ENCODE data around the gene ADSS1.
A peak's percentile ranks its signal among the peaks of the same experiment; 100 is the strongest.
"Not testable (repeated sequence)": the region's sequence is repeated elsewhere in the genome, so short reads cannot be mapped to it uniquely, and the experiment has no call there.

The ADSS1 gene

DNA sequence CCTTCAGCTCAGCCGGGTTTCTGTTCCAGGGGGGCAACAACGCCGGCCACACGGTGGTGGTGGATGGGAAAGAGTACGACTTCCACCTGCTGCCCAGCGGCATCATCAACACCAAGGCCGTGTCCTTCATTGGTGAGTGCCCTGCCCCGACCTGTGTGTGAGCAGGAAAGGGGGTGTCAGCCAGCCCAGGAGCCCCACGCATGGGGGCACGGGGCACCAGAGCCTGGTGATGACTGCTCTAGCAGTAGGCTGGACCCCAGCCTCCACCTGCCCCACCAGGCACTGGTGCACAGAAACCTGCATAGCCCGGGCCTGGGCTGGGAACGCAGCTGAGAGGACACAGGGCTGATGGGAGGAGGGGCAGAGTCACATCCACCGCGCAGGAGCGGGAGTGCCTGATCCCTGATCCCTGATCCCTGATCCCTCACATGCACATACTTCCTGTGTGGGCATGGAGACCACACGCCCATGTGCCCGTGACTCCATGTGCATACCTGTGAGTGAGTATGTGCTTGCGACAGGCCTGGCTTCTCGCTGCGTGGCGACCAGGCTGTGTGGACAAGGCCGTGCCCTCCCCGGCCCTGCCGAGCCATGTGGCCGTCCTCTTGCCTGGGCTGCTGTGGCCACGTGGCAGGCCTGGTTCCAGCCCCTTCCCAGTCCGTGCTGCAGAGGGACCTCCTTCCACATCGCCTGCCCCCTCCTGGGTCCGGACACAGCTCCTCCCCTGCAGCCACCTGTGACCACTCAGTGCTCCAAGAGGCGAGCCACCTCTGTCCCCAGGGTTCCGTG, 11.2 kb downstream of the ADSS1 start:
- DNase-seq: no peak

DNA sequence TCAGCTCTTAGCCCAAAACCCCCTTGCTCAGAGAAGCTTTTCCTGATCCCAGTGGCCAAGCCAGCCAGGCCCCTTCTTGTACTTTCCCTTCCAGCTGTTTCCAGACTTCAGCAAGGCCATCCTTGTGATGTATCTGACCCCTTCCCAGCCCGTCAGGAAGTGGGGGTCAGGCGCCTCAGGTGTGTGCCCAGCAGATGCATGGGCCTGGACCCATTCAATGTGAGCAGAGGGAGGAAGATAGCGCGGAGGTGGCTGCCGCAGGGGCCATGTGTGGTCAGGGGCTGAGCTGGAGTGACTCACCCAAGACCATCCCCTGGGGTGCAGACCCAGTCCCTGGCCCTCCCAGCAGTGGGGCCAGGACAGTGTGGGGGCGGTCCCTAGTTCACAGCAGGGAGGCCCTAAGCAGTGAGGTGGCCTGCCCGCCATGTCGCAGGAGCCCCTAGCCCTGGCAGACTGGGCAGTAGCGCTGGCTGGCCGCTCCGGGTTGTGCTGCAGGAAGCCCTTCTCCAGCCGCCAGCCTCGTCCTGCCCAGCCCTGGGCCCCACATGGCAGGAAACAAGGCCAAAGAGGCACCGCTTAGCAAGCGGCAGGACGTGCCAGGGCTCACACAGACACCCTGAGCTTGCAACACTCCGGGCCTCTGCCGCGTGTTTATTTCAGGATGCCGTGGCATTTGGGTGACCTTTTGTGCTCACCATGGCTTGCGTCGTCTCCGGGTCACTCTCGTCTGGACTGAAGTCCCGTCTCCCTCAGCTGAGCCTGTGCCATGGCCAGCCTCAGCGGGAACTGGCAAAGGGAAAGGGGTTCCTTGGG, 12.0 kb downstream of the ADSS1 start:
- DNase-seq: peak; percentile 83

DNA sequence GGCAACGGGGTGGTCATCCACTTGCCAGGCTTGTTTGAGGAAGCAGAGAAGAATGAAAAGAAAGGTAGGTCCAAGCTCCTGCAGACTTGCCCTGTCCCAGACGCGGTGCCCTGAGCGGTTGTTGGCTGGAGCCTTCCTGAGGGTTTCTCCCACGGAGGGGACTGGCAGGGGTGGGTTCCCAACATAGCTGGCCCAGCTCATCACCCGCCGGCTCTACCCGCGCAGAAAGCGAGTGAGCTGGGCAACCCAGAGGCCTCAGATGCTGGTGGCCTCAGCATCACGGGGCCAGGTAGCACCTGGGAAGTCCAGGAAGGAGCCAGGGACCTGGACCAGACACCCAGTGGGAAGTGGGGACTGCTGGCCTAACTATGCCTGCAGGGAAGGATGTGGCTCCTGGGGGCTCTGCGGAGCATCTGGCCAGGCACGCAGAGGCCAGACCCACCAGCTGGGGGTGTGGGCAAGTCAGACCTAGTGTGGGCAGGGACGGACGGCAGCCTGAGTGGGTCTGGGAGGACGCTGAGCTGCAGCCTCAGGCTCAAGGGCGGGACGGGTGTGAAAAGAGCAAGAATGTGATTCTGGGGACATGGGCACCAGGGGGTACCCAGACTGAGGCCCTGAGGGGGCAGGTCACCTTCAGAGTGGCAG, 14.5 kb downstream of the ADSS1 start:
- DNase-seq: no peak

DNA sequence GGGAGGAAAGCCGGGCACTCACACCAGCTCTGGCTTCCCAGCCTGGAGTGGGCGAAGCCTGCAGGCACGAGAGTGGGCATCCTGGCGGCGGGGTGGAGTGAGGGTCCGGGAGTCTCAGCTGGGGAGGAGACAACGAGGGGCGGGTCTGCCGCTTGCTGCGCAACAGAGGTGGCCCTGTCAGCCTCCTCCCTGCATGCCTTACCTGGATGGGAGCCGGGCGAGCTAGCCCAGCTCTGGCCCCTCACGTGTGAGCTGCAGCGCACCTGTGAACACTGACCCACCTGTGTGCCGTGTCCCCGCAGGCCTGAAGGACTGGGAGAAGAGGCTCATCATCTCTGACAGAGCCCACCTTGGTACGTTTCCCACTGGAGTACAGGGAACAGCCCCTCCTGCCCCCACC, 15.0 kb downstream of the ADSS1 start:
- no peak for DNase-seq

DNA sequence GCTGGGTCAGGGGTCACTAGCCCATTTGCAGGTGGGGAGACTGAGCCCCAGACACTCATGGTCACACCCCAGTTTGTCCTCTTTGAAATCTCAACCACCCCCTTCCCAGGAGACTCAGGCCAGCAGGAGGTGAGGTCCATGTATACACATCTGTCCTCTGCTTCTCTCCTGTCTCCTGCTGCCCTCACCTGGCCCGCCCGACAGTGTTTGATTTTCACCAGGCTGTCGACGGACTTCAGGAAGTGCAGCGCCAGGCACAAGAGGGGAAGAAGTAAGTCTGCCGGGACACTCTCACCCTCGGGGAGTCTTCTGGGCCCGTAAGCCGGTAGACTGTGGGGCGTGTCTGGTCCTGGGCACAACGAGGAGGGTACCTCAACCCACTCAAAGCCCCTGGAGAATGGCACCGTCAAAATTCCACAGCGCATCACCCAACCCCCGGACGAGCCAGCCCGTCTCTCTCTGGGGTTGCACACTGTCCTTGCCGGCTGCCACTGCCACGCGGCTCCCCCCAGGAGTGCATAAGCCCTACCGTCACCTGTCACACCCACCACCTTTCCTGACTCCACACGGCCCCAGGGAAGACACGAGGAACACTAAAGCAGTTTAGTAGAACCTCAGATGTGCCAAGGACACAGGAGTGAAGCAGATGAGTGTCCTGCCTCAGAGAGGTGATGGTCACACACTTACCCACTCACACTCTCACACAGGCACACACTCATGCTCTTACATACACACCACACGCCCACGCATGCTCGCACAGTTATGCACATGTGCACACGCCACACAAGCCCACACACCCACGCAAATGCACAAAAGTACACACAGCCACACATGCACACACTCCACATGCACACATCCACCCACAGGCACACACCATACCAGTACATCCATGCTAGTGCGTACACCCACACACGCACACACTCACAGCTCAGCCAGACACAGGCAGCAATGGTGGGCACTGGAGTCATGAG, 15.8 kb downstream of the ADSS1 start:
- no peak for DNase-seq

DNA sequence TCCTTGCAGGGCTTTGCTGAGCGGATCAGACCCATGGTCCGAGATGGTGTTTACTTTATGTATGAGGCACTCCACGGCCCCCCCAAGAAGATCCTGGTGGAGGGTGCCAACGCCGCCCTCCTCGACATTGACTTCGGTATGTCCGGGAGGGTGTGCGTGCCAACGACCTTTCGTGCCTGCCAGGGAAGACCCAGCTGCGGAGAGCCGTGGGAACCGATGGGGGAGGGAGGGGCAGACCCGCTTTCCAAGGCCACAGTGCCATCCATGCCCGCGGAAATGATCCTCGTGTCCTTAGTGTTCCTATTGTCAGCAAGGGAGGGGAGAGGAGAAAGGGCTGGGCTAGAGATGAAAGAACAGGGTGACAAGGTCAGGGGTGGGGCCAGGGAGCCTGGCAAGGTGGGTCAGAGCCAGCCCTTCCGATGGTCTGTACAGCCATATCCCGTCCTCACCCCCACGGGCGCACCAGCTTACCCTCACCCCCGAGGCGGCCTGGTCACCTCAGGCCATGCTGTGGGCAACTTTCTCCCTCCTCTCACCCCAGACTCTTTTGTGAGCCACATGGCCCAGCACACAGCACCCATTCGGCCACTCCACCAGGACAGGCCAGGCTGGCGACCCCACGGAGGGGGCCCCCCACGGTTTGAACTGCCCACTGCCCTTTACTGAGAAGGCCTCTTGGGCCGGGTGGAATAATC, 17.2 kb downstream of the ADSS1 start:
- no peak for DNase-seq

DNA sequence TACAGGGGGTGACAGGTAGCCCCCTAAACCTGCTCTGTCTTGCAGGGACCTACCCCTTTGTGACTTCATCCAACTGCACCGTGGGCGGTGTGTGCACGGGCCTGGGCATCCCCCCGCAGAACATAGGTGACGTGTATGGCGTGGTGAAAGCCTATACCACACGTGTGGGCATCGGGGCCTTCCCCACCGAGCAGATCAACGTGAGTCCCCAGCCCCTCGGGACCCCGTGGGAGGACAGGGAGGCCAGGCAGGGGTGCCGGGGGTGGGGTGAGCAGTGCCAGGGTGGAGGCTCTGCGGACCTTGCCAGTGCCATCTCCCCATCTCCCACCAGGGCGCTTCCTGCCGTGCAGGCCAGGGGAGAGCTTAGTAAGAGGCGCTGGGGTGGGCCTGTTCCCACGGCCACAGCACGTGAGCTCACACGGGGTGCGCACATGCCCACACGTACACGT, 17.8 kb downstream of the ADSS1 start:
- no peak for DNase-seq

DNA sequence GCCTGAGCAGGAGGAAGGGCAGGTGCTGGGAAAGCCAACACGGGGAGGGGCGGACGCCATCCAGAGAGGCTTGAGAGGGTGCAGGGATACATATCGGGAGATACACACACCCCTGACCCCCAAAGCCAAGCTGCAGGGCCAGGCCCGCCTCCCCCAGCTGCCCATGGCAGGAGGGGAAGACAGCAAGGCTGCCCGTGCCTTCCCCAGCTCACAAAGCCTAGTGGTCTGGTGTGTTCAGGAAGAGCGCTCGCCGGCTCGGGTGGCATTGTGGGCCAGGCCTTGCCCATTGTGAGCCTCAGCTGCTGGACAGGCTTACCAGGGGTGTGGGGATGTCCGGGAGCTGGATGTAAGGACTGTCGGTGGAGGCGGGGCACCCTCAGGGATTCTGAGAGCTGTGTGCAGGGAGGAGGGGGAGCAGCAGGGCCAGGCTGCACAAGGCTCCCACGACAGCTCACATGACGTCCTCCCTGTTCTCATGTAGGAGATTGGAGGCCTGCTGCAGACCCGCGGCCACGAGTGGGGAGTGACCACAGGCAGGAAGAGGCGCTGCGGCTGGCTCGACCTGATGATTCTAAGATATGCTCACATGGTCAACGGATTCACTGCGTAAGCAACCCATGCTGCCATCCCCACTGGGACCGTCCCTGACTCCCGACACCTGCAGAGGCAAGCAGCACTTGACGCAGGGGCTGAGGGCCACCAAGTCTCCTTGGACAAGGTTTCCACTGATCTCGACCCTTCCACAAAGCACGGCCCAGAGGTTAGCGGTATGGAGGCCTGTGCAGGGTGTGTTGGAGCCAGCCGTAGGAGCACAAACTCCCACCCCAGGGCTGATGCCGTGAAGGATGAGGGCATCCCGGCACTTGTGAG, 18.8 kb downstream of the ADSS1 start:
- no peak for DNase-seq

DNA sequence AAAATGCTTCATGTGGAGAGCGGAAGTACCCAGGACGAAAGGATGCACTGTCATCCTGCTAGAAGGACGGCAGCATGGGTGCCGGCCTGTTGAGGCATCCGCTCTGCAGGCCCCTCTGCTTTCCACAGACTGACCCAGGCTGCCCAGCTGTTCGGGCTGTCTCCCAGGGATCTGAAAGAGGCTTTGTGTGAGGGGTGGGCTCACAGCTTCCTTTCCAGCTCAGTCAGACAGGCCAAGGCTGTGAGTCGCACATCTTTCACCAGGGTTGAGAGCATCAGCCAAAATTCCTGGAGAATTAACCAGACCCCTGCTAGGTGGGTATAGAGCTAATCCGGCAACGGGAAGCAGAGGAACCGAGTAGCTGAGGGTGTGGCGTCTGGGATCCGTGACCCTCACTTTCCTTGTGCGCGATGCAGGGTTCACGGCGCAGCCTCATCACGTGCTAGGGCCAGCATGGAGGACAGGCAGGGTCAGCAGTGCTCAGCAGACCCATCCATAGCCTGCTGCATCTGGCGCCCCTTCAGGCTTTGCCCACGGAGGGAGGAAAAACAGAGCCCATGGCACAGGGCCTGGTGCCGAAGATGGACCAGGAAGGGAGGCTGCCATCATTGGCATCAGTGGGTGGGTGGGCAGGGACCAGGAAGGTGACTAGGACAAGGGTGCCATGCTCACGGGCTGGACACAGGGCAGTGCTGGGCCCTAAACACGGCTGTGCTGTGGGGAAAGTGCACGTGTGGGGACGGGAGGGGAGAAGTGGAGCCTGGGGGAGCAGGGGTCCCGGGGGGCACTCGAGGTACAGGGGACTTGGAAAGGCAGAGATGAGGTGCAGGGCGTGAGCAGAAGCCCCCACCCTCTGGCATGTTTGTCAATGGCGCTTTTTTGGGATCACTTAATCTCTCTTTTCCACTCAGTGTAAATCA, 19.7 kb downstream of the ADSS1 start:
- DNase-seq: no peak

DNA sequence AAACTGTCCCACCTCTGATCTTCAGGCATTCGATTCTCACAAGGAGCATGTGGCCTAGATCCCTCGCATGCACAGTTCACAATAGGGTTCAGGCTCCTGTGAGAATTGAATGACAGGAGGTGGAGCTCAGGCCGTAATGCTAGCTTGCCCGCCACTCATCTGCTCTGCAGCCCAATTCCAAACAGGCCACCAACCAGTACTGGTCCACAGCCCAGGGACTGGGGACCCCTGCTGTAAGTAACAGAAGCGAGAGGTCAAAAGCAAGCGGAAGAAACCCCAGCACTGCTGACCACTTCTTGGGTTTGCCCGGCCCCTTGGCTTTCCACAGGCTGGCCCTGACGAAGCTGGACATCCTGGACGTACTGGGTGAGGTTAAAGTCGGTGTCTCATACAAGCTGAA, 20.5 kb downstream of the ADSS1 start:
- no peak for DNase-seq

DNA sequence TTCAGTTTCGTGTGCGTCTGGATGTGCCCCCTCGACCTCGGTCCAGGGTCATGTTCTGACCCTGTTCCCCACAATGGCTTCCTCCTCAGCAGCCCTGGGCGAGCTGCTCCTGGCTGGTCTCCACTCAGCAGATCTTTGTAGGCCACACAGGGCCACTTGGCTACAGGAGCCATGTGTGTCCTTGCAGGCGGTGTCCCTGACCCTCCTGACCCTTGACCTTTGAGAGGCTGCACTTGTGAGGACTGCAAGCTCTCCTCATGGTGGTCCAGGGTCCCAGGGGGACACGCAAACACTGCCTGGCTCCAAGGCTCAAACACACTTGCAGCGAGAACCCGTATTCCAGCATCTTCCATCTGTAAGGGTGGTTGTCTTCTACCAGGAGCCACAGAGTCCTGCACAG, 21.4 kb downstream of the ADSS1 start:
- DNase-seq: no peak

DNA sequence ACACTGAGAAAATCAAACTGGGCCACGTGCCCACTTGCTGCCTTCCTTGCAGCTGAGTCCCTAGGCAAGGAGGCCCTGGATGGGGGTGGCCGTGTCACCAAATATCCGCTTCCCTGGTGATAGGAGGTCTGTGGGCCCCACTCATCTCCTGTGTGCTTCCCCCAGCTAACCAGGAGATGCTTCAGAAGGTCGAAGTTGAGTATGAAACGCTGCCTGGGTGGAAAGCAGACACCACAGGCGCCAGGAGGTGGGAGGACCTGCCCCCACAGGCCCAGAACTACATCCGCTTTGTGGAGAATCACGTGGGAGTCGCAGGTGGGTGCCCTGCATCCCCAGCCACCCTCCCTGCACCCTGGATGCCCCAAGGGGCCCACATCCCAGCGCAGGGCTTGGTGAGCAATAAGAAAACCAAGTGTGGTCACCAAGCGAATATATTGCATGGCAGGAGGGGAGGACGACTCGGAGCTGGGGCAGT, 22.1 kb downstream of the ADSS1 start:
- DNase-seq: no peak

DNA sequence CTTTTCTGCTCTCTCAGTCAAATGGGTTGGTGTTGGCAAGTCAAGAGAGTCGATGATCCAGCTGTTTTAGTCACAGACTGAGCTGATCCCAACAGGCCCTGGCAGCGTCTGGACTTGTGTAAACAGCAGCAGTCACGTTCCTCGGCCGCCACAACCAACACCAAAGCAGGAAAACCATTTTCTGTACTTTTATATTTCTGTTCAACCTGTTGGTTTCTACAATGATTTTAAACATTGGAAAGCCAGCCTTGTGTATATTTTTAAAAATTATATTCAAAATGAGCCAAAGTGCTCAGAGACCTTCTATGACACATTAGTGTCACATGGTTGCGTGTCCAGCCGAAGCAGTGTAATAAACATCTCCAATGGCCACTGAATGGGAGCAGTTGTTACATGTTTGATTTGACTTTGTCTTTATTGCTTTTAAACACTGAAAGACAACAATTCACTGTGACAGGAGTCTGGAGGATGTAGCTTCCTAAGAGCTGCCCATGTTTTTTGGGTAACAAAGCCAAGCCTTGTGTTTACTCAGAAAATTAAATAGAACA, 23.0 kb downstream of the ADSS1 start:
- DNase-seq: no peak

DNA sequence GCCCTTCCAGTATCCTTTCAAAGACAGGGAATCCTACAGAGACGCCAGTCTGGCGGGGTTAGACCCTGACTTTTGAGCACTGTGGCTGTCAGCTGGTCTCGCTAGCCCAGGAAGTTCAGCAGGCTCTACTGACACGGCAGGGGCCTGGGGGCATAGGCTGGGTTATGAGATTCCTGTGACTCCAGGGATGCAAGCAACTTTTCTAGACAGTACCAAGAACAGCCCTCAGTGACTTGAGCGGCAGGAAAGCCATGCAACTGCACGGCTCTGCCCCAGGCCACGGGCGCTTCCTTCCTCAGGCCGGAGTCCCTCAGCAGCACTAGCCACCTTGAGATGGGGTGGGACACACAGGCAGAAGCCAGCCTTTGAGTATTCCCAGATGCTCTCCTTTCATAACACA, 23.8 kb downstream of the ADSS1 start:
- DNase-seq: no peak

DNA sequence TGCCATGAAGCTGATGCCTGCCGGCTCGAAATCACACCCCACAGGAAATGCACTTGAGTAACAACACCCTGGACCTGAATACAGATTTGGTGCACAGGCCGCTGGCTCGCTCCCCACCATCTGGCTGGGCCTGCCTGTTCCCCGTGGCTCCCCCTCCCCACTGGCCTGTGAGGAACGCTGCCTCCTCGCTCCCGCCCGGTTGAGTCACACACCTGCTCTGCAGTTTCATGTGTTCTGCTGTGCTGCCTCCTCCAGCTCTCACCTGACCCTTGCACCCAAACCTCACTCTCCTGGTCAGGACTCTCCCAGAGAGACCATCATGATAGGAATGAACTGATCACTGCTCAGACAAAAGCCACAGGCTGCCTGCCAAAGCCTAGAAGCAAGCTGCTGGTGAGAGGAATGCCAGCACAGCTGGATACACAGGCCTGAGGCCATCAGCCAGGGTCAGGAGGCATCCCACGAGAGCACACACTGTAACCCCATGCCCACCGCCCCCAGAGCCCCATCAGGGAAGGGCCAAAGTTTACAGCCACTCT, 25.2 kb downstream of the ADSS1 start:
- peak; percentile 66 for DNase-seq

DNA sequence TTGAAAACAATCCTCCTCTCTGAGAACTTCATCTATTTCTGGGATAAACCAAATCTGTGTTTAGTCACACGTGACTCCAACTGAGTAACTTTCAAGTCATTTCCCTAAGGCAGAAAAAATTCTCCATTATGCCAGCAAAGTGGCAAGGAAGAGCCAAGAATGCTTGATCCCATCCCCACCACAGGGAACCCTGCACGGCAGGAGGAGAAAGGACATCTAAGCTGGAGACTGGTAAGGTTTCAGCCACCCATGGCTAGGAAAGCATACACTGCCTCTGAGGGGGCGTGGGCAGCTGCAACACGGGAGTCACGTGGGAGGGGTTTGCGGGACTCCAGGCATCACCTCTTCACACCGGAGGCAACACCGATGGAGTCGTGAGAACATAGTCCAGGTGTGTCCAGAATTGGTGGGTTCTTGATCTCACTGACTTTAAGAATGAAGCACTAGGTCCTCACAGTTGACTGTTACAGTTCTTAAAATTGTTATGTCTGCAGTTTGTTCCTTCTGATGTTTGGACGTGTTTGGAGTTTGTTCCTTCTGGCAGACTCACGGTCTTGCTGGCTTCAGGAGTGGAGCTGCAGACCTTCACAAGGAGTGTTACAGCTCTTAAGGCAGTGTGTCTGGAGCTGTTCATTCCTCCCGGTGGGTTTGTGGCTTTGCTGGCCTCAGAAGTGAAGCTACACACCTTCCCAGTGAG, 26.2 kb downstream of the ADSS1 start:
- DNase-seq: no peak

DNA sequence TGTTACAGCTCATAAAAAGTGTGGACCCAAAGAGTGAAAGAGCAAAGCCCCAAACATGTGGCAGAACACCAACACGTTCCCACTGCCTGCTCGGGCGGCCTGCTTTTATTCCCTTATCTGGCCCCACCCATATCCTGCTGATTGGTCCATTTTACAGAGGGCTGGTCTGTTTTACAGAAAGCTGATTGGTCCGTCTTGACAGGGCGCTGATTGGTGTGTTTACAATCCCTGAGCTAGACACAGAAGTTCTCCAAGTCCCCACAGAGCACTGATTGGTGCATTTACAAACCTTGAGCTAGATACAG, 26.7 kb downstream of the ADSS1 start:
- not testable (repeated sequence) for DNase-seq

Data from right hindlimb (tissue), 1 donor.